Caco-2 (cell line): ENCODE measurements around the gene IKBKE. TPM values are rescaled to one million over a fixed set of nuclear protein-coding genes. Genes with fewer than 3 reads are reported as not detected.

ENCODE experiments used
- BruUV-seq: library from RNA; stranded (reverse); fragments of 400-500 nt; replicated peaks from 2 replicates; lab custom pipeline; 2021; lab: Mats Ljungman, UMichigan
- CTCF ChIA-PET: fragments of 300-600 bp; sonication (Branson Sonifier 250); formaldehyde crosslinking; loops from one replicate; lab custom pipeline; 2022; ENCODE audit warnings: antibody characterized with exemption; lab: Charles Lee
- POLR2A ChIA-PET: fragments of 300-600 bp; sonication (Branson Sonifier 250); formaldehyde crosslinking; loops from one replicate; lab custom pipeline; 2022; ENCODE audit warnings: antibody characterized with exemption; lab: Charles Lee
- DNase-seq, 2 experiments: peaks; one replicate each; pipeline versions ENCODE4 v3.0.0 to v3.0.0-alpha.2; 2020 to 2022
- H3K27me3 ChIP-seq: replicated peaks from 2 replicates; pipeline ENCODE4 v1.6.0; 2011; ENCODE audit warnings: low read length; ENCODE audit not compliant: control insufficient read depth, insufficient read depth
- H3K36me3 ChIP-seq: 2 replicates; pipeline ENCODE4 v1.5.1; 2011; ENCODE audit warnings: low read length; ENCODE audit not compliant: control insufficient read depth, insufficient read depth
- H3K4me1 ChIP-seq: fragments of 250-450 bp; sonication (Bioruptor Pico); 2 replicates; pipeline ENCODE4 v1.5.1; 2020; ENCODE audit warnings: mild to moderate bottlenecking
- H3K4me3 ChIP-seq: 2 replicates; pipeline ENCODE4 v1.5.1; 2011; ENCODE audit warnings: low read depth, mild to moderate bottlenecking, control low read depth, low read length
- H3K9me3 ChIP-seq: fragments of 250-450 bp; sonication (Bioruptor Pico); 2 replicates; pipeline ENCODE4 v1.5.1; 2020; ENCODE audit warnings: mild to moderate bottlenecking, moderate library complexity
- H3K27ac Mint-ChIP-seq: one replicate; pipeline ENCODE4 v1.8.0; 2022; ENCODE audit warnings: mixed read lengths; ENCODE audit not compliant: unreplicated experiment
- H3K27me3 Mint-ChIP-seq: one replicate; pipeline ENCODE4 v1.8.0; 2022; ENCODE audit warnings: mixed read lengths; ENCODE audit not compliant: insufficient read depth, unreplicated experiment
- H3K36me3 Mint-ChIP-seq: one replicate; pipeline ENCODE4 v1.8.0; 2022; ENCODE audit warnings: mild to moderate bottlenecking, mixed read lengths; ENCODE audit not compliant: insufficient read depth, unreplicated experiment
- H3K4me1 Mint-ChIP-seq: one replicate; pipeline ENCODE4 v1.8.0; 2022; ENCODE audit warnings: low read depth, mixed read lengths; ENCODE audit not compliant: unreplicated experiment
- H3K4me3 Mint-ChIP-seq: one replicate; pipeline ENCODE4 v1.8.0; 2022; ENCODE audit warnings: mild to moderate bottlenecking, moderate library complexity, mixed read lengths; ENCODE audit not compliant: unreplicated experiment
- H3K9me3 Mint-ChIP-seq: one replicate; pipeline ENCODE4 v1.8.0; 2022; ENCODE audit warnings: mixed read lengths; ENCODE audit not compliant: unreplicated experiment
- CTCF ChIP-seq, 2 experiments: fragments of 200-600 bp in 1 of 2; IDR thresholded peaks; 1 replicate in 1 of 2; 2 replicates in 1 of 2; pipeline versions ENCODE4 v1.5.1 to v1.8.0; 2011 to 2022; ENCODE audit warnings: antibody characterized with exemption in 1 of 2, control low read depth in 1 of 2, inconsistent platforms in 1 of 2, low read depth in 1 of 2, low read length in 1 of 2, mild to moderate bottlenecking in 1 of 2, moderate library complexity in 1 of 2; ENCODE audit not compliant: insufficient read depth in 1 of 2, severe bottlenecking in 1 of 2, unreplicated experiment in 1 of 2
- intact Hi-C: fragments of 100-400 bp; cut with micrococcal nuclease; formaldehyde crosslinking; loops from one replicate; pipeline ENCODE4 v1.10.0; 2022; ENCODE audit not compliant: unreplicated experiment
- total RNA-seq: library from RNA; stranded (reverse); gene quantifications from 2 replicates; pipeline ENCODE4 v1.2.3, GENCODE V29; 2022

The IKBKE gene
- total RNA-seq, 1 experiment from 2014 or later: 9.0 TPM

- peaks cover 6% of the 10 kb centered on the region for H3K4me1 Mint-ChIP-seq
- no peaks in the 10 kb centered on the region for H3K36me3 ChIP-seq
- H3K27me3 ChIP-seq: no peaks in the 10 kb centered on the region
- peaks cover 16% of the 10 kb centered on the region for H3K36me3 Mint-ChIP-seq
- no peaks in the 10 kb centered on the region for H3K9me3 Mint-ChIP-seq
- BruUV-seq: no TSS peak
- no peaks in the 10 kb centered on the region for H3K9me3 ChIP-seq
- no peak overlapping the region for H3K4me3 ChIP-seq
- ChIA-PET POLR2A (no interaction called here), CTCF (no interaction called here)
- DNase-seq: no peak
- H3K4me3 Mint-ChIP-seq: no peak overlapping the region
- H3K27me3 Mint-ChIP-seq: no peaks in the 10 kb centered on the region
- TF ChIP-seq CTCF (IDR thresholded peaks at IDR 0.05; ENCODE audit: insufficient read depth in 1 of 2, low read depth in 1 of 2, low read length in 1 of 2, severe bottlenecking in 1 of 2, unreplicated experiment in 1 of 2): no peak
- intact Hi-C loops: no loop called here
- H3K4me1 ChIP-seq: no peaks in the 10 kb centered on the region; the same call in 1 of the 2 replicates
- no peak overlapping the region for H3K27ac Mint-ChIP-seq
Observed at GRCh38 chr1:206445911-206446356, 24.3 kb upstream of the IKBKE start.

GRCh38 chr1:206446688-206447421 lies 23.4 kb upstream of the IKBKE start:
- H3K36me3 ChIP-seq: no peaks in the 10 kb centered on the region
- H3K4me1 ChIP-seq: peaks cover 9% of the 10 kb centered on the region
- no peak overlapping the region for H3K27ac Mint-ChIP-seq
- no peak for TF ChIP-seq CTCF (IDR thresholded peaks at IDR 0.05; ENCODE audit: insufficient read depth in 1 of 2, low read depth in 1 of 2, low read length in 1 of 2, severe bottlenecking in 1 of 2, unreplicated experiment in 1 of 2)
- CTCF ChIA-PET: interaction anchor here (0.6 kb wide), 1 partner anchor 8 kb away, joined by 6 read pairs; no protein-coding TSS in a partner anchor
- H3K27me3 ChIP-seq: no peaks in the 10 kb centered on the region
- H3K9me3 ChIP-seq: no peaks in the 10 kb centered on the region
- POLR2A ChIA-PET: no interaction called here
- intact Hi-C loops: no loop called here
- peaks cover 22% of the 10 kb centered on the region for H3K36me3 Mint-ChIP-seq
- no peak overlapping the region for H3K4me3 ChIP-seq
- H3K9me3 Mint-ChIP-seq: no peaks in the 10 kb centered on the region
- no TSS peak for BruUV-seq
- DNase-seq: no peak
- no peaks in the 10 kb centered on the region for H3K27me3 Mint-ChIP-seq
- H3K4me1 Mint-ChIP-seq: peaks cover 13% of the 10 kb centered on the region
- no peak overlapping the region for H3K4me3 Mint-ChIP-seq

GRCh38 chr1:206447422-206447765 lies 22.9 kb upstream of the IKBKE start:
- Mint-ChIP-seq H3K9me3 (no peaks in the 10 kb centered on the region), H3K27ac (no peak overlapping the region), H3K4me1 (peaks cover 16% of the 10 kb centered on the region), H3K27me3 (no peaks in the 10 kb centered on the region), H3K4me3 (no peak overlapping the region), H3K36me3 (peaks cover 22% of the 10 kb centered on the region)
- intact Hi-C loops: no loop called here
- H3K4me3 ChIP-seq: no peak overlapping the region
- H3K4me1 ChIP-seq: peaks cover 14% of the 10 kb centered on the region
- ChIA-PET CTCF (interaction anchor here (0.6 kb wide), 1 partner anchor 8 kb away, joined by 6 read pairs; no protein-coding TSS in a partner anchor), POLR2A (no interaction called here)
- no peaks in the 10 kb centered on the region for H3K36me3 ChIP-seq
- TF ChIP-seq CTCF (IDR thresholded peaks at IDR 0.05; ENCODE audit: insufficient read depth in 1 of 2, low read depth in 1 of 2, low read length in 1 of 2, severe bottlenecking in 1 of 2, unreplicated experiment in 1 of 2): no peak
- BruUV-seq: no TSS peak
- H3K27me3 ChIP-seq: no peaks in the 10 kb centered on the region
- H3K9me3 ChIP-seq: no peaks in the 10 kb centered on the region
- DNase-seq: no peak
